Measurements from ENCODE around the gene PPP1R14B. TPM values are rescaled to one million over a fixed set of nuclear protein-coding genes. Genes with fewer than 3 reads are reported as not detected.

PPP1R14B gene
- total RNA-seq, 2 donors from 2014 or later = 87.7 to 112 TPM

DNA sequence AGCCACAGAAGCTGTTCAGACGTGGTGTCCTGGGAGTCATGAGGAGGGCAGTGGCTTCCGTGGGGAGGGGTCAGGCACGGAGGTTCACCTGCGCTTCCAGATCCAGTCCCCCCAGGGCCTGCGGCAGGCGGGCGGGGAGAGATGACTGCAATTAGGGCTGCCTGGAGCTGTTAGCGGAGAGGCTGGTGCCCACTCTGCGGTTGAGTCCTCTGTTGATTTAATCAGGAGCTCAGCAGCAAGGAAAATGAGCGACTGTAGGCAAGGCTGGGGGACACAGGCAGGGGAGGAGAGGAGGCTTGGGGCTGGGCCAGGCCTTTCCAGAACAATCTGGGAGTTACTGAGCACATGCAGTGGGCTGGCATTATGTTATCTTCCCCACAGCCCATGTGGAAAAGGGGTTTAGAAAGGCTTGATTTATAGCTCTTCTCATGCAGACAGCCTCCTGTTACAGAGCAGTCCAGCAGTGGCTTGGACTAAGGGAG is 17.7 kb upstream of the PPP1R14B start:
- H3K4me3 ChIP-seq = no peak overlapping the region
- TF ChIP-seq CTCF (IDR thresholded peaks at IDR 0.05) = no peak
- no peak for TF ChIP-seq POLR2A (IDR thresholded peaks at IDR 0.05)
- H3K4me1 ChIP-seq = peaks cover 18% of the 10 kb centered on the region
- H3K27ac ChIP-seq = no peak overlapping the region
- no peaks in the 10 kb centered on the region for H3K27me3 ChIP-seq
- intact Hi-C loops (cut with DNase I) = no loop called here
- no peaks in the 10 kb centered on the region for H3K36me3 ChIP-seq (replicated peaks in 1 of 2; ENCODE audit: insufficient read depth in 1 of 2, low read depth in 2 of 2)
- ATAC-seq (no peak), DNase-seq (no peak)
- H3K9me3 ChIP-seq = no peaks in the 10 kb centered on the region
- 93 to 94% methylated on average over 3 to 10 of the region's 10 CpGs for WGBS, 2 donors

GRCh38 chr11:64263947-64264317 is 17.2 kb upstream of the PPP1R14B start:
- WGBS, 2 donors = 93 to 94% methylated on average over 6 to 7 of the region's 8 CpGs

DNA sequence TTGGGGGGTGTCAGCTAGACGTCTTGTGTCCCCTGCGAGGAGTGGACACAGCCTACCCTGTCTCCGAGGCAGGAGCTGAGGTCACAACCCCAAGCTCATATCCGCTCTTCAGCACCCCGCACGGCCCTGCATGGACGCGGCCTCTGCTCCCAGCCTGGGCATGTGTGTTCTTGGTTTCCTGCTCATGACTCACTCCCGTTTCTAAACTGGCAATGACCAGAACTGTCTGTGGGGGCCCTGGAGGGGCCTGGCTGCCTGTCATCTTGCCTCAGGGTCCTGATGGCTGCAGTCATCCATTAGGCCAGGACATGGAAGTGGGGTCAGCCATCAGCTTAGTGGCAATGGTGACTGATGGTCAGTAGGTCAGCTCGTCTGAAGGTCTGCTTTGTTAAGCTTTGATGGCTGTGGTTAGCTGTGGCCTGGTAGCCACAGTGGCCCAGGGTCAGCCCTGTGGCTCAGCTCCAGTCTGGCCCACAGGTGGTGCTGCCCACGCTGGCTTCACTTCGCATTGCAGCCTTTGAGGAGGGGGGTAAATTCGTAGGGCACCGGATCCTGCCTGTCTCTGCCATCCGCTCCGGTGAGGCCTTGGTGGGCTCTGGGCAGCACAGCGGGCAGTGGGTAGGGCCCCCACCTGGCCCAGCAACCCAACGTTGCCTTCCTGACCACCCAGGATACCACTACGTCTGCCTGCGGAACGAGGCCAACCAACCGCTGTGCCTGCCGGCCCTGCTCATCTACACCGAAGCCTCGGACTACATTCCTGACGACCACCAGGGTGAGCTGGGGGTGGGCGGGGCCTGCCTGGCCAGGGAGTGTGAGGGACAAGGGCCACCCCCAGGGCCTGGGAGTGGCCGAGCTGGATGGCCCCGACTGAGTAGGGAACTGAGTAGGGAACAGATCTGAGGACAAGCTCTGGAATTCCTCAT is 16.5 kb upstream of the PPP1R14B start:
- H3K4me3 ChIP-seq = no peak overlapping the region
- no peak for DNase-seq
- H3K27me3 ChIP-seq = no peaks in the 10 kb centered on the region
- no peak for ATAC-seq
- H3K27ac ChIP-seq = no peak overlapping the region
- TF ChIP-seq POLR2A (IDR thresholded peaks at IDR 0.05) = no peak
- TF ChIP-seq CTCF (IDR thresholded peaks at IDR 0.05) = no peak
- no peaks in the 10 kb centered on the region for H3K36me3 ChIP-seq (replicated peaks in 1 of 2; ENCODE audit: insufficient read depth in 1 of 2, low read depth in 2 of 2)
- peaks cover 7% of the 10 kb centered on the region for H3K4me1 ChIP-seq
- 81 to 83% methylated on average over 13 to 27 of the region's 29 CpGs for WGBS, 2 donors
- no peaks in the 10 kb centered on the region for H3K9me3 ChIP-seq
- intact Hi-C loops (cut with DNase I) = no loop called here

More at GRCh38 chr11:64263947-64264317, 17.2 kb upstream of the PPP1R14B start:
- no peak for TF ChIP-seq POLR2A (IDR thresholded peaks at IDR 0.05)
- no peak for TF ChIP-seq CTCF (IDR thresholded peaks at IDR 0.05)
- no peaks in the 10 kb centered on the region for H3K9me3 ChIP-seq
- ATAC-seq = no peak
- H3K36me3 ChIP-seq (replicated peaks in 1 of 2; ENCODE audit: insufficient read depth in 1 of 2, low read depth in 2 of 2) = no peaks in the 10 kb centered on the region
- no peak for DNase-seq
- no peak overlapping the region for H3K27ac ChIP-seq
- H3K4me1 ChIP-seq = peaks cover 13% of the 10 kb centered on the region
- H3K4me3 ChIP-seq = no peak overlapping the region
- intact Hi-C loops (cut with DNase I) = no loop called here
- no peaks in the 10 kb centered on the region for H3K27me3 ChIP-seq

GRCh38 chr11:64262271-64263002 is 15.7 kb upstream of the PPP1R14B start:
- H3K9me3 ChIP-seq = no peaks in the 10 kb centered on the region
- DNase-seq = no peak
- TF ChIP-seq CTCF (IDR thresholded peaks at IDR 0.05) = no peak
- no peak for TF ChIP-seq POLR2A (IDR thresholded peaks at IDR 0.05)
- H3K4me1 ChIP-seq = no peaks in the 10 kb centered on the region
- no peaks in the 10 kb centered on the region for H3K36me3 ChIP-seq (replicated peaks in 1 of 2; ENCODE audit: insufficient read depth in 1 of 2, low read depth in 2 of 2)
- intact Hi-C loops (cut with DNase I) = no loop called here
- no peak for ATAC-seq
- WGBS, 2 donors = 93% methylated on average over 36 to 42 of the region's 42 CpGs
- no peak overlapping the region for H3K27ac ChIP-seq
- H3K27me3 ChIP-seq = no peaks in the 10 kb centered on the region
- no peak overlapping the region for H3K4me3 ChIP-seq
